AG04450 (cell line): ENCODE data around the gene SNCB. TPM values are rescaled to one million over a fixed set of nuclear protein-coding genes. Genes with fewer than 3 reads are reported as not detected.

ENCODE experiments used
- CTCF ChIA-PET: fragments of 300-600, 350-600 bp; formaldehyde crosslinking; extraction: SDS; loops from one replicate; lab custom pipeline; 2022; ENCODE audit warnings: antibody characterized with exemption, inconsistent platforms; lab: Charles Lee
- POLR2A ChIA-PET: fragments of 350-600 bp; formaldehyde crosslinking; extraction: SDS; loops from one replicate; lab custom pipeline; 2021; ENCODE audit warnings: antibody characterized with exemption, inconsistent platforms; lab: Yijun Ruan, JAX
- DNase-seq: peaks from one replicate; pipeline ENCODE4 v3.0.0-alpha.2; 2011; ENCODE audit warnings: low read depth, low spot score
- H3K27ac ChIP-seq: one replicate; pipeline ENCODE4 v1.5.1; 2012; ENCODE audit warnings: low read depth, low read length, control low read depth
- H3K27me3 ChIP-seq: one replicate; pipeline ENCODE4 v1.6.0; 2012; ENCODE audit warnings: low read length; ENCODE audit not compliant: control insufficient read depth, insufficient read depth
- H3K4me3 ChIP-seq: 2 replicates; pipeline ENCODE4 v1.5.1; 2011; ENCODE audit warnings: mild to moderate bottlenecking, low read depth, low read length, control low read depth
- H3K9me3 ChIP-seq: 2 replicates; pipeline ENCODE4 v1.5.1; 2012; ENCODE audit warnings: low read length; ENCODE audit not compliant: control insufficient read depth, insufficient read depth
- CTCF ChIP-seq: IDR thresholded peaks from 2 replicates; pipeline ENCODE4 v1.5.1; 2011; ENCODE audit warnings: low read depth, low read length, control low read depth, inconsistent platforms
- polyA plus RNA-seq: library from polyadenylated mRNA; depleted of rRNA; stranded (reverse); fragments of >200 nt; gene quantifications from 2 replicates; pipeline ENCODE4 v1.2.3, GENCODE V29; 2011

Gene SNCB
- polyA plus RNA-seq, 1 experiment = 0.17 TPM

- Histone ChIP-seq H3K4me3 (no peak overlapping the region), H3K27me3 (peaks cover 42% of the 10 kb centered on the region), H3K27ac (no peak overlapping the region), H3K9me3 (peaks cover 5% of the 10 kb centered on the region; the same call in 1 of the 2 replicates)
- ChIA-PET POLR2A (no interaction called here), CTCF (interaction anchor here (0.5 to 1.5 kb wide), 3 partner anchors 19 to 21 kb away, joined by 4 to 6 read pairs (median 6); no protein-coding TSS in a partner anchor)
- DNase-seq = no peak
- TF ChIP-seq CTCF = no peak
Measured at GRCh38 chr5:176639208-176639607, 8.9 kb upstream of the SNCB start.

- ChIA-PET POLR2A (no interaction called here), CTCF (interaction anchor here (1.5 kb wide), 1 partner anchor 19 kb away, joined by 4 read pairs; no protein-coding TSS in a partner anchor)
- Histone ChIP-seq H3K27me3 (peaks cover 49% of the 10 kb centered on the region), H3K4me3 (no peak overlapping the region), H3K9me3 (peaks cover 5% of the 10 kb centered on the region; the same call in 1 of the 2 replicates), H3K27ac (no peak overlapping the region)
- no peak for DNase-seq
- TF ChIP-seq CTCF = no peak
Measured at GRCh38 chr5:176638437-176638836, 8.1 kb upstream of the SNCB start.

GRCh38 chr5:176637556-176637955, 7.2 kb upstream of the SNCB start:
- ChIA-PET CTCF (no interaction called here), POLR2A (no interaction called here)
- Histone ChIP-seq H3K9me3 (peaks cover 5% of the 10 kb centered on the region; the same call in 1 of the 2 replicates), H3K27ac (no peak overlapping the region), H3K27me3 (peaks cover 57% of the 10 kb centered on the region), H3K4me3 (no peak overlapping the region)
- no peak for TF ChIP-seq CTCF
- DNase-seq = no peak

- POLR2A ChIA-PET = no interaction called here
- Histone ChIP-seq H3K27me3 (peaks cover 63% of the 10 kb centered on the region), H3K4me3 (no peak overlapping the region), H3K9me3 (peaks cover 5% of the 10 kb centered on the region; the same call in 1 of the 2 replicates), H3K27ac (no peak overlapping the region)
- CTCF ChIA-PET = interaction anchor here (1.3 kb wide), 1 partner anchor 24 kb away, joined by 3 read pairs; no protein-coding TSS in a partner anchor
- no peak for TF ChIP-seq CTCF
- no peak for DNase-seq
Measured at GRCh38 chr5:176636426-176636825, 6.1 kb upstream of the SNCB start.

- DNase-seq = no peak
- Histone ChIP-seq H3K27me3 (peaks cover 74% of the 10 kb centered on the region), H3K4me3 (no peak overlapping the region), H3K9me3 (peaks cover 5% of the 10 kb centered on the region; the same call in 1 of the 2 replicates), H3K27ac (no peak overlapping the region)
- CTCF ChIA-PET = interaction anchor here (1.0 to 1.8 kb wide), 2 partner anchors 27 to 186 kb away, joined by 3 to 6 read pairs; no protein-coding TSS in a partner anchor
- POLR2A ChIA-PET = no interaction called here
- no peak for TF ChIP-seq CTCF
Measured at GRCh38 chr5:176633598-176633997, 3.3 kb upstream of the SNCB start.
